HepG2 (cell line): Measurements from ENCODE around the gene AKAIN1. TPM values are rescaled to one million over a fixed set of nuclear protein-coding genes. Genes with fewer than 3 reads are reported as not detected.

Experiments used
- AKNA ChIP-seq: sonication (generic); formaldehyde crosslinking; IDR thresholded peaks from 2 replicates; pipeline ENCODE4 v1.4.0; 2020; ENCODE audit warnings: missing genetic modification reagents, borderline replicate concordance
- CERS6 ChIP-seq: sonication (generic); formaldehyde crosslinking; IDR thresholded peaks from 2 replicates; pipeline ENCODE4 v1.5.0; 2020; ENCODE audit warnings: missing genetic modification reagents
- ELF1 ChIP-seq: sonication (generic); formaldehyde crosslinking; IDR thresholded peaks from 2 replicates; pipeline ENCODE4 v1.4.0; 2020; ENCODE audit warnings: missing genetic modification reagents
- HIVEP1 ChIP-seq: sonication (generic); formaldehyde crosslinking; IDR thresholded peaks from 2 replicates; pipeline ENCODE4 v1.4.0; 2020; ENCODE audit warnings: mild to moderate bottlenecking, missing genetic modification reagents
- HMGA1 ChIP-seq: sonication (generic); formaldehyde crosslinking; conservative IDR thresholded peaks from 2 replicates; pipeline ENCODE4 v1.4.0; 2020; ENCODE audit warnings: missing genetic modification reagents
- HMGXB4 ChIP-seq, 2 experiments: sonication (generic) in 1 of 2; formaldehyde crosslinking in 1 of 2; IDR thresholded peaks; 2 replicates each; pipeline versions ENCODE4 v1.4.0 to v1.6.1; 2018 to 2020; ENCODE audit warnings: missing genetic modification reagents in 2 of 2, borderline replicate concordance in 1 of 2, low read depth in 1 of 2, mild to moderate bottlenecking in 1 of 2, missing biosample characterization in 1 of 2
- IKZF1 ChIP-seq: fragments of 450-650 bp; IDR thresholded peaks from 2 replicates; pipeline ENCODE4 v1.7.1; 2016
- IRX3 ChIP-seq: sonication (generic); formaldehyde crosslinking; IDR thresholded peaks from 2 replicates; pipeline ENCODE4 v1.8.1; 2023; ENCODE audit warnings: mild to moderate bottlenecking, low read depth, missing genetic modification reagents, borderline replicate concordance
- KLF16 ChIP-seq, 2 experiments: sonication (generic) in 1 of 2; formaldehyde crosslinking in 1 of 2; IDR thresholded peaks; 2 replicates each; pipeline versions ENCODE4 v1.6.1 to v1.8.0; 2016 to 2023; ENCODE audit warnings: missing genetic modification reagents in 2 of 2, missing compliant biosample characterization in 1 of 2
- PHF8 ChIP-seq: sonication (generic); formaldehyde crosslinking; IDR thresholded peaks from 2 replicates; pipeline ENCODE4 v1.5.0; 2020; ENCODE audit warnings: missing genetic modification reagents
- POGZ ChIP-seq: sonication (generic); formaldehyde crosslinking; IDR thresholded peaks from 2 replicates; pipeline ENCODE4 v1.4.0; 2020; ENCODE audit warnings: mild to moderate bottlenecking, missing genetic modification reagents
- REST ChIP-seq, 2 experiments: IDR thresholded peaks; 2 replicates each; pipeline ENCODE4 v1.6.1; 2011 to 2012; ENCODE audit warnings: low read length in 2 of 2, borderline replicate concordance in 1 of 2, low read depth in 1 of 2, mild to moderate bottlenecking in 1 of 2, moderate library complexity in 1 of 2
- XBP1 ChIP-seq: sonication (generic); formaldehyde crosslinking; IDR thresholded peaks from 2 replicates; pipeline ENCODE4 v1.5.0; 2020; ENCODE audit warnings: missing genetic modification reagents
- ZNF383 ChIP-seq: sonication (generic); formaldehyde crosslinking; IDR thresholded peaks from 2 replicates; pipeline ENCODE4 v1.4.0; 2020; ENCODE audit warnings: missing genetic modification reagents, mild to moderate bottlenecking, borderline replicate concordance
- ZNF557 ChIP-seq: sonication (generic); formaldehyde crosslinking; IDR thresholded peaks from 2 replicates; pipeline ENCODE4 v1.4.0; 2020; ENCODE audit warnings: missing genetic modification reagents
- ZNF567 ChIP-seq: sonication (generic); formaldehyde crosslinking; IDR thresholded peaks from 2 replicates; pipeline ENCODE4 v1.8.1; 2023; ENCODE audit warnings: mild to moderate bottlenecking, missing genetic modification reagents, borderline replicate concordance
- ZNF703 ChIP-seq: sonication (generic); formaldehyde crosslinking; IDR thresholded peaks from 2 replicates; pipeline ENCODE4 v1.5.1; 2020; ENCODE audit warnings: missing genetic modification reagents, mild to moderate bottlenecking, moderate library complexity, borderline replicate concordance
- ZNF781 ChIP-seq: sonication (generic); formaldehyde crosslinking; IDR thresholded peaks from 2 replicates; pipeline ENCODE4 v1.5.1; 2020; ENCODE audit warnings: borderline replicate concordance, mild to moderate bottlenecking, missing genetic modification reagents; ENCODE audit errors: not compliant biosample characterization
- polyA plus RNA-seq, 8 experiments: library from polyadenylated mRNA; depleted of rRNA in 3 of 8; stranded (reverse) in 7 of 8; unstranded in 1 of 8; fragments of >200 nt; fragmentation: Illumina TruSeq in 4 of 8; extraction: Trizol in 4 of 8; gene quantifications; 2 replicates each; pipeline versions ENCODE4 v1.2.1 to v1.2.3, GENCODE V29; 2011 to 2016; ENCODE audit warnings: low read depth in 4 of 8, missing spikeins in 1 of 8, mixed read lengths in 1 of 8; ENCODE audit not compliant: insufficient read depth in 1 of 8
- total RNA-seq, 5 experiments: library from RNA; depleted of rRNA; stranded (reverse); fragments of >200 nt; fragmentation: Illumina TruSeq; extraction: Trizol; gene quantifications; 2 replicates each; pipeline ENCODE4 v1.2.3, GENCODE V29; 2016; ENCODE audit warnings: low read depth in 1 of 5

AKAIN1 gene
- total and polyA plus RNA-seq, 2 of the 13 experiments (the other 11 are each of a cell fraction or from before 2014, with no cell fraction given) = not detected

- TF ChIP-seq REST (IDR thresholded peaks at IDR 0.05; ENCODE audit: borderline replicate concordance in 1 of 2, low read depth in 1 of 2, low read length in 2 of 2) (no peak), POGZ (no peak), IKZF1 (no peak), PHF8 (CRISPR knock-in tag) (no peak), HMGXB4 (CRISPR knock-in tag; IDR thresholded peaks at IDR 0.05; ENCODE audit: borderline replicate concordance in 1 of 2, low read depth in 1 of 2) (no peak), ZNF703 (CRISPR knock-in tag) (0 out of 2 replicates have a peak, but pooled peaks have one; percentile 12), ZNF557 (no peak), XBP1 (peak; percentile 10; the same call in 1 of the 2 replicates), HIVEP1 (CRISPR knock-in tag) (no peak), ZNF781 (peak; percentile 5), CERS6 (CRISPR knock-in tag) (no peak), KLF16 (CRISPR knock-in tag; IDR thresholded peaks at IDR 0.05) (no peak), ZNF567 (CRISPR knock-in tag) (no peak), ZNF383 (CRISPR knock-in tag) (no peak), IRX3 (CRISPR knock-in tag) (0 out of 2 replicates have a peak, but pooled peaks have one; percentile 8), ELF1 (CRISPR knock-in tag) (no peak), HMGA1 (no peak), AKNA (CRISPR knock-in tag) (no peak)
Measured at GRCh38 chr18:5237083-5237722, 40.1 kb upstream of the AKAIN1 start (continued).
